BLaER1 (cell line): Measurements from ENCODE around the gene ERAP2.

Experiments
- H3K27ac ChIP-seq: shearing (Covaris generic); formaldehyde crosslinking; 2 replicates; pipeline ENCODE4 v1.8.1; 2022
- H3K27me3 ChIP-seq: shearing (Covaris generic); formaldehyde crosslinking; 2 replicates; pipeline ENCODE4 v1.8.1; 2022
- H3K36me3 ChIP-seq: shearing (Covaris generic); formaldehyde crosslinking; 2 replicates; pipeline ENCODE4 v1.8.1; 2022
- H3K4me1 ChIP-seq: shearing (Covaris generic); formaldehyde crosslinking; 2 replicates; pipeline ENCODE4 v1.8.1; 2022
- H3K4me2 ChIP-seq: shearing (Covaris generic); formaldehyde crosslinking; 2 replicates; pipeline ENCODE4 v1.8.1; 2022
- H3K4me3 ChIP-seq: shearing (Covaris generic); formaldehyde crosslinking; 2 replicates; pipeline ENCODE4 v1.8.1; 2022
- H3K9ac ChIP-seq: shearing (Covaris generic); formaldehyde crosslinking; 2 replicates; pipeline ENCODE4 v1.8.1; 2022
- H3K9me3 ChIP-seq: shearing (Covaris generic); formaldehyde crosslinking; 2 replicates; pipeline ENCODE4 v1.8.1; 2022
- H4K20me1 ChIP-seq: shearing (Covaris generic); formaldehyde crosslinking; 2 replicates; pipeline ENCODE4 v1.8.1; 2022
- Cebpa-rat ChIP-seq: shearing (Covaris generic); IDR thresholded peaks from 2 replicates; pipeline ENCODE4 v1.8.1; 2022

ERAP2 gene

GRCh38 chr5:96861076-96861475 is 15.2 kb upstream of the ERAP2 start:
- Histone ChIP-seq H3K4me2 (peak overlapping the region; percentile 17; the same call in 1 of the 2 replicates), H3K4me3 (no peak overlapping the region), H3K36me3 (no peaks in the 10 kb centered on the region), H3K9me3 (no peaks in the 10 kb centered on the region), H3K27ac (no peak overlapping the region), H3K9ac (no peak overlapping the region), H4K20me1 (no peaks in the 10 kb centered on the region), H3K27me3 (no peaks in the 10 kb centered on the region), H3K4me1 (peaks cover 7% of the 10 kb centered on the region)
- TF ChIP-seq Cebpa-rat: no peak

GRCh38 chr5:96863114-96863513 is 13.2 kb upstream of the ERAP2 start:
- Histone ChIP-seq H3K36me3 (no peaks in the 10 kb centered on the region), H3K9ac (no peak overlapping the region), H3K27me3 (no peaks in the 10 kb centered on the region), H3K4me2 (no peak overlapping the region), H3K4me3 (no peak overlapping the region), H3K9me3 (no peaks in the 10 kb centered on the region), H4K20me1 (no peaks in the 10 kb centered on the region), H3K27ac (no peak overlapping the region), H3K4me1 (peaks cover 10% of the 10 kb centered on the region)
- TF ChIP-seq Cebpa-rat: no peak

GRCh38 chr5:96863949-96864584 is 12.2 kb upstream of the ERAP2 start:
- no peaks in the 10 kb centered on the region for H3K27me3 ChIP-seq
- H3K9me3 ChIP-seq: no peaks in the 10 kb centered on the region
- H3K4me3 ChIP-seq: no peak overlapping the region
- H3K4me1 ChIP-seq: peaks cover 10% of the 10 kb centered on the region
- H3K27ac ChIP-seq: no peak overlapping the region
- no peak for TF ChIP-seq Cebpa-rat
- H3K4me2 ChIP-seq: no peak overlapping the region
- no peak overlapping the region for H3K9ac ChIP-seq
- no peaks in the 10 kb centered on the region for H3K36me3 ChIP-seq
- no peaks in the 10 kb centered on the region for H4K20me1 ChIP-seq

GRCh38 chr5:96864922-96865530 is 11.3 kb upstream of the ERAP2 start:
- no peak for TF ChIP-seq Cebpa-rat

GRCh38 chr5:96868603-96869371 is 7.5 kb upstream of the ERAP2 start:
- H3K4me2 ChIP-seq: no peak overlapping the region
- H4K20me1 ChIP-seq: no peaks in the 10 kb centered on the region
- peaks cover 16% of the 10 kb centered on the region for H3K4me1 ChIP-seq
- H3K36me3 ChIP-seq: no peaks in the 10 kb centered on the region
- H3K27ac ChIP-seq: no peak overlapping the region
- no peak overlapping the region for H3K9ac ChIP-seq
- no peaks in the 10 kb centered on the region for H3K9me3 ChIP-seq
- H3K27me3 ChIP-seq: no peaks in the 10 kb centered on the region
- no peak overlapping the region for H3K4me3 ChIP-seq
- TF ChIP-seq Cebpa-rat: no peak

More at GRCh38 chr5:96864922-96865530, 11.3 kb upstream of the ERAP2 start:
- Histone ChIP-seq H3K4me2 (no peak overlapping the region), H3K27ac (no peak overlapping the region), H4K20me1 (no peaks in the 10 kb centered on the region), H3K27me3 (no peaks in the 10 kb centered on the region), H3K9me3 (no peaks in the 10 kb centered on the region), H3K4me3 (no peak overlapping the region), H3K9ac (no peak overlapping the region), H3K4me1 (peaks cover 17% of the 10 kb centered on the region), H3K36me3 (no peaks in the 10 kb centered on the region)

GRCh38 chr5:96869372-96869641 is 7.0 kb upstream of the ERAP2 start:
- Histone ChIP-seq H3K9ac (no peak overlapping the region), H3K9me3 (no peaks in the 10 kb centered on the region), H4K20me1 (no peaks in the 10 kb centered on the region), H3K36me3 (no peaks in the 10 kb centered on the region), H3K27me3 (no peaks in the 10 kb centered on the region), H3K4me3 (no peak overlapping the region), H3K4me2 (no peak overlapping the region), H3K4me1 (peaks cover 16% of the 10 kb centered on the region), H3K27ac (no peak overlapping the region)
- TF ChIP-seq Cebpa-rat: no peak

- no peak for TF ChIP-seq Cebpa-rat
- H3K4me1 ChIP-seq: peaks cover 18% of the 10 kb centered on the region
- H3K4me3 ChIP-seq: no peak overlapping the region
- H3K27ac ChIP-seq: no peak overlapping the region
- H3K9ac ChIP-seq: no peak overlapping the region
- no peaks in the 10 kb centered on the region for H3K27me3 ChIP-seq
- no peaks in the 10 kb centered on the region for H3K36me3 ChIP-seq
- peak overlapping the region; percentile 29 for H3K4me2 ChIP-seq
- H4K20me1 ChIP-seq: no peaks in the 10 kb centered on the region
- H3K9me3 ChIP-seq: no peaks in the 10 kb centered on the region
Observed at GRCh38 chr5:96870094-96871026, 5.9 kb upstream of the ERAP2 start.

- no peak for TF ChIP-seq Cebpa-rat
- H3K4me1 ChIP-seq: peaks cover 25% of the 10 kb centered on the region
- H3K27me3 ChIP-seq: no peaks in the 10 kb centered on the region
- no peak overlapping the region for H3K4me2 ChIP-seq
- H4K20me1 ChIP-seq: no peaks in the 10 kb centered on the region
- no peaks in the 10 kb centered on the region for H3K9me3 ChIP-seq
- H3K9ac ChIP-seq: no peak overlapping the region
- no peak overlapping the region for H3K27ac ChIP-seq
- H3K4me3 ChIP-seq: no peak overlapping the region
- H3K36me3 ChIP-seq: no peaks in the 10 kb centered on the region
Observed at GRCh38 chr5:96871027-96871399, 5.3 kb upstream of the ERAP2 start.

GRCh38 chr5:96871686-96872085 is 4.6 kb upstream of the ERAP2 start:
- Histone ChIP-seq H3K36me3 (no peaks in the 10 kb centered on the region), H3K4me3 (no peak overlapping the region), H4K20me1 (no peaks in the 10 kb centered on the region), H3K9ac (no peak overlapping the region), H3K9me3 (no peaks in the 10 kb centered on the region), H3K4me2 (no peak overlapping the region), H3K27me3 (no peaks in the 10 kb centered on the region), H3K4me1 (peaks cover 24% of the 10 kb centered on the region), H3K27ac (no peak overlapping the region)
- no peak for TF ChIP-seq Cebpa-rat
